HEK293 (cell line): Measurements from ENCODE around the gene LILRB2.
"Not testable (repeated sequence)": the region's sequence is repeated elsewhere in the genome, so short reads cannot be mapped to it uniquely, and the experiment has no call there.

Experiments
- CTCF ChIA-PET: fragments of 350-600 bp; formaldehyde crosslinking; extraction: SDS; loops from one replicate; lab custom pipeline; 2021; ENCODE audit warnings: antibody characterized with exemption; lab: Yijun Ruan, JAX
- POLR2A ChIA-PET: fragments of 300-600 bp; formaldehyde crosslinking; extraction: SDS; loops from one replicate; lab custom pipeline; 2020; ENCODE audit warnings: antibody characterized with exemption, inconsistent platforms; lab: Yijun Ruan, JAX
- H3K27ac ChIP-seq: fragments of 200-500 bp; sonication (Bioruptor generic); 2 replicates; pipeline ENCODE4 v1.5.1; 2014; ENCODE audit warnings: low read depth, low read length, control low read depth, inconsistent platforms; ENCODE audit errors: extremely low read depth
- H3K36me3 ChIP-seq, 2 experiments: fragments of 200-500 bp in 1 of 2; sonication (Bioruptor generic) in 1 of 2; 1 replicate in 1 of 2; 2 replicates in 1 of 2; pipeline ENCODE4 v1.5.1; 2014 to 2017; ENCODE audit warnings: inconsistent platforms in 2 of 2, low read length in 2 of 2; ENCODE audit not compliant: control insufficient read depth in 2 of 2, insufficient read depth in 1 of 2
- H3K4me1 ChIP-seq: fragments of 200-500 bp; sonication (Bioruptor generic); 2 replicates; pipeline ENCODE4 v1.5.1; 2014; ENCODE audit warnings: mild to moderate bottlenecking, low read length, inconsistent platforms; ENCODE audit not compliant: control insufficient read depth, insufficient read depth
- H3K4me3 ChIP-seq: 2 replicates; pipeline ENCODE4 v1.5.1; 2011; ENCODE audit warnings: low read depth, mild to moderate bottlenecking, control low read depth, low read length, moderate library complexity
- H3K9me3 ChIP-seq: fragments of 200-500 bp; sonication (Bioruptor generic); 2 replicates; pipeline ENCODE4 v1.5.1; 2014; ENCODE audit warnings: low read depth, low read length, inconsistent platforms; ENCODE audit not compliant: control insufficient read depth, insufficient read depth
- EGR2 ChIP-seq: fragments of 450-650 bp; formaldehyde crosslinking; IDR thresholded peaks from 2 replicates; pipeline ENCODE4 v1.5.1; 2016; ENCODE audit warnings: low read depth, missing biosample characterization, missing genetic modification characterization

LILRB2 gene

GRCh38 chr19:54224619-54225018 is 56.3 kb downstream of the LILRB2 start:
- CTCF ChIA-PET, result interaction anchor here (0.6 to 1.2 kb wide), 2 partner anchors 12 to 41 kb away, joined by 4 to 6 read pairs; no protein-coding TSS in a partner anchor
- TF ChIP-seq EGR2 (tag by site-specific recombination), result peak; percentile 55; the same call in 1 of the 2 replicates
- H3K36me3 ChIP-seq, H3K4me1 ChIP-seq, POLR2A ChIA-PET, H3K9me3 ChIP-seq, H3K27ac ChIP-seq, H3K4me3 ChIP-seq: not testable (repeated sequence)

GRCh38 chr19:54223937-54224281 is 57.0 kb downstream of the LILRB2 start:
- CTCF ChIA-PET, H3K4me3 ChIP-seq, H3K9me3 ChIP-seq, H3K27ac ChIP-seq, H3K36me3 ChIP-seq, H3K4me1 ChIP-seq: not testable (repeated sequence)
- POLR2A ChIA-PET, result interaction anchor here (0.9 kb wide), 1 partner anchor 14 kb away, joined by 3 read pairs; no protein-coding TSS in a partner anchor
